GM08714 (cell line): Measurements from ENCODE around the gene CCSER1.

ENCODE experiments used
- H3K4me3 ChIP-seq: fragments of 200-500 bp; sonication (Bioruptor generic); 2 replicates; pipeline ENCODE4 v1.5.1; 2014; ENCODE audit warnings: mild to moderate bottlenecking, low read length, inconsistent platforms
- ZNF274 ChIP-seq: IDR thresholded peaks from 2 replicates; pipeline ENCODE4 v1.6.1; 2012; ENCODE audit warnings: mild to moderate bottlenecking, low read depth, low read length

Gene CCSER1

DNA sequence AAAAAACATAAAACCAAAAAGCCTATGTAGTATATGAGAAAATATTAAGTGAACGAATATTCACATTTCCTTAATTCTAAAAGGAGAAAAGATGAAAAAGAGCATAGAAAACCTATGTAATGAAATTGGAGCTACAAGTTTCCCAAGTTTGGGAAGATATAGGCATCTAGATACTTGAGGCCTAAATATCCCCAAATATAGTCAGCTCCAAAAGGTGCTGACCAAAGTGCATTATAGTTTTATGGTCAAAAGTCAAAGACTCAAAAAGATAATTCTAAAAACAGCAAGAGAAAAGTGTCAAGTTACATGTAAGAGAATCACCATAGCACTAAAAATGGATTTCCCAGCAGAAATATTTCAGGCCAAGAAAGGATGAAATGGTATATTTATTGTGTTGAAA is 1502.9 kb downstream of the CCSER1 start:
- TF ChIP-seq ZNF274, result no peak
- H3K4me3 ChIP-seq, result no peak overlapping the region

GRCh38 chr4:91630764-91631163 is 1503.6 kb downstream of the CCSER1 start:
- no peak for TF ChIP-seq ZNF274
- no peak overlapping the region for H3K4me3 ChIP-seq

DNA sequence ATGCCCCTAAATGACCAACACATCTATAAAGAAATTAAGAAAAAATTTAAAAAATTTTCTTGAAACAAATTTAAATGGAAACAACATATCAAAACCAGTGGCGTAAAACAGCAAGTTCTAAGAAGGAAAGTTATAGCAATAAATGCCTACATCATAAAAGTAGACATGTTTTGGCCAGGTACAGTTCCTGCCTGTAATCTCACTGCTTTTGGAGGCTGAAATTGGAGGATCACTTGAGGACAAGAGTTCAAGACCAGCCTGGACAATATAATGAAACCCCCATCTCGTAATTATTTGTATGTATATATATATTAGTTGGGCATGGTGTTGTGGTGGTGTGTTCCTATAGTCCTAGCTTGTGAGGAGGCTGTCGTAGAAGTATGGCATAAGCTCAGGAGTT is 1504.1 kb downstream of the CCSER1 start:
- no peak for TF ChIP-seq ZNF274
- H3K4me3 ChIP-seq, result no peak overlapping the region

DNA sequence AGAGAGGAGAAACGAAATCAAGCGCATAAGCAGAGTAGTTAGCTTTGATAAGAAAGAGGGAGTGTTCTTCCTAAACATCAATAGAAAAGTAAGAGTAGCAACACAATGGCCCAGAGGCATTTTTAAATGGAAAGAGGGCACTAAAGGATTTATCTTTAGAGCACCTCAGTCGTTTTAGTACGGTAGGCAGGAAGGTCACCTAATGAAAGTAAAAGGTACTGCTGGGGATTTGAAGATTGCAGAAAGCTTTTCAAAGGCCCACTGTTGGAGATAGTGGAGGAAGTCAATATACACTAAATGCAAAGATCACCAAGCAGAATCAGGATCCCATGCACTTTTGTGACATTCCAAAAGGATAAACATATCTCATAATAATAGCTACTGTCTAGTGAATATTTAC is 1508.9 kb downstream of the CCSER1 start:
- H3K4me3 ChIP-seq, result no peak overlapping the region
- TF ChIP-seq ZNF274, result no peak
